Natural killer cell (primary cell): ENCODE data around the gene ABCE1. TPM values are rescaled to one million over a fixed set of nuclear protein-coding genes. Genes with fewer than 3 reads are reported as not detected.

Experiments used
- ATAC-seq, 3 donors: fragments of 150-1000 bp in 2 of 3; fragments of 200-7000 bp in 1 of 3; cut with Tn5 transposase; 1 replicate in 1 of 3; 2 replicates in 2 of 3; pipeline ENCODE4 v1.10.0; 2021; ENCODE audit warnings: mild to moderate bottlenecking in 2 of 3, moderate library complexity in 2 of 3
- DNase-seq, 2 donors: peaks; one replicate each; pipeline versions ENCODE4 v3.0.0 to v3.0.0-alpha.2; 2013 to 2021; ENCODE audit warnings: mixed read lengths in 1 of 2
- H3K27ac ChIP-seq: one replicate; pipeline ENCODE4 v1.5.1; 2013; ENCODE audit warnings: mild to moderate bottlenecking, low read length
- H3K27me3 ChIP-seq: one replicate; pipeline ENCODE4 v1.6.1; 2013; ENCODE audit warnings: low read length; ENCODE audit not compliant: control insufficient read depth, insufficient read depth
- H3K36me3 ChIP-seq: one replicate; pipeline ENCODE4 v1.6.1; 2013; ENCODE audit warnings: low read length; ENCODE audit not compliant: control insufficient read depth, insufficient read depth
- H3K4me1 ChIP-seq: one replicate; pipeline ENCODE4 v1.6.1; 2013; ENCODE audit warnings: low read length; ENCODE audit not compliant: control insufficient read depth, insufficient read depth
- H3K4me3 ChIP-seq: one replicate; pipeline ENCODE4 v1.5.1; 2013; ENCODE audit warnings: low read length
- H3K9me3 ChIP-seq: one replicate; pipeline ENCODE4 v1.6.1; 2013; ENCODE audit warnings: low read length; ENCODE audit not compliant: control insufficient read depth, insufficient read depth
- H3K27ac Mint-ChIP-seq, 2 donors: one replicate each; pipeline ENCODE4 v1.8.0; 2022; ENCODE audit warnings: mild to moderate bottlenecking in 2 of 2, mixed read lengths in 2 of 2, moderate library complexity in 1 of 2
- H3K27me3 Mint-ChIP-seq, 2 donors: one replicate each; pipeline ENCODE4 v1.8.0; 2022; ENCODE audit warnings: low read depth in 2 of 2, mixed read lengths in 2 of 2
- H3K36me3 Mint-ChIP-seq: one replicate; pipeline ENCODE4 v1.8.0; 2022; ENCODE audit warnings: mixed read lengths
- H3K4me1 Mint-ChIP-seq, 2 donors: one replicate each; pipeline ENCODE4 v1.8.0; 2022; ENCODE audit warnings: mixed read lengths in 2 of 2
- H3K4me3 Mint-ChIP-seq: one replicate; pipeline ENCODE4 v1.8.0; 2022; ENCODE audit warnings: mild to moderate bottlenecking, moderate library complexity, mixed read lengths
- H3K9me3 Mint-ChIP-seq, 2 donors: one replicate each; pipeline ENCODE4 v1.8.0; 2022; ENCODE audit warnings: mixed read lengths in 2 of 2
- WGBS: methylation state at CpG from one replicate; pipeline ENCODE4 v1.1.7; 2013; ENCODE audit warnings: missing lambda C conversion rate; ENCODE audit not compliant: insufficient coverage; 5-methylcytosine and 5-hydroxymethylcytosine counted together
- intact Hi-C: fragments of 100-400 bp; cut with micrococcal nuclease; formaldehyde crosslinking; loops from one replicate; pipeline ENCODE4 v1.14.2; 2022
- total RNA-seq, 4 donors: library from RNA; stranded (reverse); fragments of 120-200 nt in 1 of 4; gene quantifications; one replicate each; pipeline versions ENCODE4 v1.2.3 to v1.2.4, GENCODE V29; 2013 to 2022
- TF ChIP-seq, protein P1 (sequence below): fragments of 200-600 bp; IDR thresholded peaks from one replicate; pipeline ENCODE4 v1.8.0; 2022; ENCODE audit warnings: antibody characterized with exemption

The ABCE1 gene
- total RNA-seq = 10 to 100 TPM; 25.8 to 33.8 (median 31.7) TPM
- total RNA-seq (2013) = 87.2 TPM

DNA sequence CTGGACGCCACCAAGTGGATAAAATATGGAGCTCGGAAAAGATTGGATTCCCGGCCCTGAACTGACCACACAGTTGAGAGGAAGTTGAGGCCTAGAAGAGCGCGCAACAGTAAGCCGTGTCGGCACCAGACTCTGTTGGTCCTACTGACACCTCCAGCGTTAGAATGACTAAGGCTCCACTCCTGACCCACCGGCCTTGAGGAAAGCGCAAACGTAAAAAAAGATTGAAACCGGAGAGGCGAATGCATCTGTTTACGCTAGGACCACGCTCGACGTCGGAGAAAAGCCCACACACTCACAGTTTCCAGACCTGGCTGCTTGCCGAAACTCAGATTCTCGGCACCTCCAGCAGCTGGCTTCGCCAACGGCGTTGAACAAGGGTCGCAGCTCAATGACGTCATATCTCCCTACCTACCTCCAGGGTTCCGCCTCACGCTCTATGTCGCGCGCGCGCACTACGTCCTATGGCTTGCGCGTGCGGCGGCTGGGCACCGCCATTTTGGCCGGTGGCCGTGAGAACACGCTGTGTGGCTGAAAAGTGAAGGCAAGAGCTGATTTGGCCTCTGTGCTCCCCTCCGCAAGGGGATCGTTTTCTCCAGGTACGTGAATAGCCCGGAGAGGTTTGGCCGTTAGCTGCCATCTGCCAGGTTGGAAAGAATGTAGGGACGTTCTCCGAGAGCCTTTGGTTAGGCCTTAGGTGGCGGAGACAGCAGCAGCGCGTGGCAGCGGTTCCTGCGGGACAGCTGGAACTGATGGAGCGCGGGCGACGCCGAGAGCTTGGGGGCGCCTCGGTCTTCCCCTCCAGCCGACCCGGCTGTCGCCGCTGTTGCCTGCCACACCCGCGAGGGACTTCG is at the start of gene ABCE1, which contains the start of gene ANAPC10:
TSS of gene ABCE1 (plus strand) at position 491 of the 854 bp plus-strand sequence. CDS start 6,102 bp downstream, outside the sequence.
TSS of gene ANAPC10 (minus strand) at position 376 of the 854 bp plus-strand sequence. CDS start 2,097 bp downstream, outside the sequence.
- H3K4me3 ChIP-seq = peak within 1 kb of the TSS; percentile 83

GRCh38 chr4:145048817-145049216 is 49.3 kb upstream of the ABCE1 start:
- ATAC-seq = no peak
- no peaks in the 10 kb centered on the region for H3K9me3 ChIP-seq
- H3K4me1 ChIP-seq = no peaks in the 10 kb centered on the region
- intact Hi-C loops = no loop called here
- no peaks in the 10 kb centered on the region for H3K27me3 ChIP-seq
- Mint-ChIP-seq H3K27me3 (no peaks in the 10 kb centered on the region), H3K4me1 (peaks cover 18 to 27% of the 10 kb centered on the region in 2 donors), H3K4me3 (no peak overlapping the region), H3K27ac (no peak overlapping the region), H3K9me3 (no peaks in the 10 kb centered on the region), H3K36me3 (no peaks in the 10 kb centered on the region)
- TF ChIP-seq, protein P1, sequence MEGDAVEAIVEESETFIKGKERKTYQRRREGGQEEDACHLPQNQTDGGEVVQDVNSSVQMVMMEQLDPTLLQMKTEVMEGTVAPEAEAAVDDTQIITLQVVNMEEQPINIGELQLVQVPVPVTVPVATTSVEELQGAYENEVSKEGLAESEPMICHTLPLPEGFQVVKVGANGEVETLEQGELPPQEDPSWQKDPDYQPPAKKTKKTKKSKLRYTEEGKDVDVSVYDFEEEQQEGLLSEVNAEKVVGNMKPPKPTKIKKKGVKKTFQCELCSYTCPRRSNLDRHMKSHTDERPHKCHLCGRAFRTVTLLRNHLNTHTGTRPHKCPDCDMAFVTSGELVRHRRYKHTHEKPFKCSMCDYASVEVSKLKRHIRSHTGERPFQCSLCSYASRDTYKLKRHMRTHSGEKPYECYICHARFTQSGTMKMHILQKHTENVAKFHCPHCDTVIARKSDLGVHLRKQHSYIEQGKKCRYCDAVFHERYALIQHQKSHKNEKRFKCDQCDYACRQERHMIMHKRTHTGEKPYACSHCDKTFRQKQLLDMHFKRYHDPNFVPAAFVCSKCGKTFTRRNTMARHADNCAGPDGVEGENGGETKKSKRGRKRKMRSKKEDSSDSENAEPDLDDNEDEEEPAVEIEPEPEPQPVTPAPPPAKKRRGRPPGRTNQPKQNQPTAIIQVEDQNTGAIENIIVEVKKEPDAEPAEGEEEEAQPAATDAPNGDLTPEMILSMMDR = no peak
- no peaks in the 10 kb centered on the region for H3K36me3 ChIP-seq
- H3K4me3 ChIP-seq = no peak overlapping the region
- H3K27ac ChIP-seq = no peak overlapping the region
- no peak for DNase-seq

More for the DNA sequence above, at the start of gene ABCE1, which contains the start of gene ANAPC10:
- H3K27me3 ChIP-seq = no peaks in the 10 kb centered on the region
- DNase-seq (peak; percentile 90 to 99), ATAC-seq (peak; percentile 88 to 96 (median 94))
- TF ChIP-seq, protein P1 = no peak
- H3K4me1 ChIP-seq = peaks cover 19% of the 10 kb centered on the region
- H3K27ac ChIP-seq = peak within 1 kb of the TSS; percentile 84
- peak within 1 kb of the TSS; percentile 92 for H3K4me3 Mint-ChIP-seq
- H3K9me3 Mint-ChIP-seq = peaks cover 0 to 6% of the 10 kb centered on the region in 2 donors
- H3K4me1 Mint-ChIP-seq = peaks cover 25 to 43% of the 10 kb centered on the region in 2 donors
- H3K27me3 Mint-ChIP-seq = no peaks in the 10 kb centered on the region
- under 1% methylated on average over 67 of the region's 67 CpGs for WGBS
- no peaks in the 10 kb centered on the region for H3K9me3 ChIP-seq
- intact Hi-C loops = loop anchor here (1.0 to 2.0 kb wide), 3 partner anchors 82 to 1913 kb away; partner anchors contain the start of genes OTUD4, SMARCA5 and USP38
- peak within 1 kb of the TSS; percentile 92 to 95 for H3K27ac Mint-ChIP-seq
- H3K36me3 Mint-ChIP-seq = peaks cover 25% of the 10 kb centered on the region
- peaks cover 22% of the 10 kb centered on the region for H3K36me3 ChIP-seq

DNA sequence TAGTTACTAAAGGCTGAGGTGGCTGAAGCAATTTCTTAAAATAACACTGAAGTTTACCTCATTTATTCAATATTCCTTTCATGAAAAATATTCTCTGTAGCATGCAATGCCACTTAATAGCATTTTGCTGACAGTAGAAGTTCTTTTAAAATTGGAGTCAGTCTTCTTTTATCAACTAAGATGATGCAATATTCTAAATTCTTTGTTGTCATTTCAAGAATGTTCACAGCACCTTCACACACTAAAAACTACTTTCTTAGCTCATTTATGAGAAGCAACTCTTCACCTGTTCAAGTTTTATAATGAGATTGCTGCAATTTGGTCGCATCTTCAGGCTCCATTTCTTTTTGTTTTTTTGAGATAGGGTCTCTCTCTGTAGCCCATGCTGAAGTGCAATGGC is 48.9 kb upstream of the ABCE1 start:
- Histone ChIP-seq H3K4me1 (no peaks in the 10 kb centered on the region), H3K27ac (no peak overlapping the region), H3K27me3 (no peaks in the 10 kb centered on the region), H3K4me3 (no peak overlapping the region), H3K36me3 (no peaks in the 10 kb centered on the region), H3K9me3 (no peaks in the 10 kb centered on the region)
- Mint-ChIP-seq H3K36me3 (no peaks in the 10 kb centered on the region), H3K4me1 (peaks cover 15 to 27% of the 10 kb centered on the region in 2 donors), H3K4me3 (no peak overlapping the region), H3K27me3 (no peaks in the 10 kb centered on the region), H3K9me3 (no peaks in the 10 kb centered on the region), H3K27ac (peak overlapping the region in 1 of 2 donors; percentile 16)
- TF ChIP-seq, protein P1 = no peak
- 94% methylated on average over 1 of the region's 1 CpG for WGBS
- no peak for ATAC-seq
- intact Hi-C loops = no loop called here
- DNase-seq = no peak
